Neural progenitor cell (in vitro differentiated cells): ENCODE results near the gene ZNF746. TPM values are rescaled to one million over a fixed set of nuclear protein-coding genes. Genes with fewer than 3 reads are reported as not detected.

Source experiments
- DNase-seq: peaks from one replicate; pipeline ENCODE4 v3.0.0-alpha.2; 2016; ENCODE audit warnings: low spot score
- H2AFZ ChIP-seq: fragments of 200-600 bp; sonication (generic); replicated peaks from 2 replicates; pipeline ENCODE4 v1.6.1; 2016; ENCODE audit warnings: antibody characterized with exemption
- H3F3A ChIP-seq: fragments of 200-600 bp; sonication (generic); 2 replicates; pipeline ENCODE4 v1.6.1; 2016; ENCODE audit warnings: antibody characterized with exemption, low read depth
- H3K27ac ChIP-seq: fragments of 200-600 bp; sonication (generic); 2 replicates; pipeline ENCODE4 v1.5.1; 2016; ENCODE audit warnings: mild to moderate bottlenecking
- H3K27me3 ChIP-seq: fragments of 200-600 bp; sonication (generic); 2 replicates; pipeline ENCODE4 v1.6.1; 2016; ENCODE audit warnings: mild to moderate bottlenecking, moderate library complexity
- H3K36me3 ChIP-seq: fragments of 200-600 bp; sonication (generic); 2 replicates; pipeline ENCODE4 v1.5.1; 2016
- H3K4me1 ChIP-seq: fragments of 200-600 bp; sonication (generic); 2 replicates; pipeline ENCODE4 v1.6.1; 2016; ENCODE audit warnings: mixed run types
- H3K4me2 ChIP-seq: fragments of 200-600 bp; sonication (generic); 2 replicates; pipeline ENCODE4 v1.6.1; 2016
- H3K4me3 ChIP-seq: fragments of 200-600 bp; sonication (generic); 2 replicates; pipeline ENCODE4 v1.5.1; 2016
- H3K79me2 ChIP-seq: fragments of 200-600 bp; sonication (generic); 2 replicates; pipeline ENCODE4 v1.6.1; 2016; ENCODE audit warnings: low read depth
- H3K9ac ChIP-seq: fragments of 200-600 bp; sonication (generic); 2 replicates; pipeline ENCODE4 v1.6.1; 2016
- H3K9me3 ChIP-seq: fragments of 200-600 bp; sonication (generic); 2 replicates; pipeline ENCODE4 v1.5.1; 2016; ENCODE audit warnings: low read depth
- H4K20me1 ChIP-seq: fragments of 200-600 bp; sonication (generic); 2 replicates; pipeline ENCODE4 v1.6.1; 2016; ENCODE audit warnings: low read depth
- H3K27ac Mint-ChIP-seq: 3 replicates; pipeline ENCODE4 v1.8.0; 2021; ENCODE audit warnings: mixed read lengths
- H3K27me3 Mint-ChIP-seq: 2 replicates; pipeline ENCODE4 v1.8.0; 2022; ENCODE audit warnings: low read depth, mild to moderate bottlenecking, inconsistent platforms, moderate library complexity, mixed read lengths; ENCODE audit not compliant: insufficient read depth
- H3K36me3 Mint-ChIP-seq: 3 replicates; pipeline ENCODE4 v1.8.0; 2021; ENCODE audit warnings: mixed read lengths
- H3K4me1 Mint-ChIP-seq: 3 replicates; pipeline ENCODE4 v1.8.0; 2021; ENCODE audit warnings: mixed read lengths
- H3K4me3 Mint-ChIP-seq: 3 replicates; pipeline ENCODE4 v1.8.0; 2021; ENCODE audit warnings: mild to moderate bottlenecking, moderate library complexity, mixed read lengths
- H3K9me3 Mint-ChIP-seq: 3 replicates; pipeline ENCODE4 v1.8.0; 2020; ENCODE audit warnings: mixed read lengths
- EZH2 ChIP-seq: fragments of 200-600 bp; sonication (generic); IDR thresholded peaks from 2 replicates; pipeline ENCODE4 v1.6.1; 2017; ENCODE audit warnings: antibody characterized with exemption, mild to moderate bottlenecking, moderate library complexity
- EZH2phosphoT487 ChIP-seq: fragments of 200-600 bp; sonication (generic); IDR thresholded peaks from 2 replicates; pipeline ENCODE4 v1.6.1; 2017; ENCODE audit warnings: antibody characterized with exemption
- total RNA-seq: library from RNA; depleted of rRNA; stranded (reverse); fragments of >200 nt; gene quantifications from 2 replicates; pipeline ENCODE4 v1.2.3, GENCODE V29; 2015; ENCODE audit warnings: low replicate concordance
- TF ChIP-seq, protein P1 (sequence below): fragments of 200-600 bp; sonication (generic); IDR thresholded peaks from 2 replicates; pipeline ENCODE4 v1.5.1; 2017; ENCODE audit warnings: antibody characterized with exemption, mild to moderate bottlenecking

Gene ZNF746
- total RNA-seq, 1 donor from 2014 or later: 11.0 TPM

DNA sequence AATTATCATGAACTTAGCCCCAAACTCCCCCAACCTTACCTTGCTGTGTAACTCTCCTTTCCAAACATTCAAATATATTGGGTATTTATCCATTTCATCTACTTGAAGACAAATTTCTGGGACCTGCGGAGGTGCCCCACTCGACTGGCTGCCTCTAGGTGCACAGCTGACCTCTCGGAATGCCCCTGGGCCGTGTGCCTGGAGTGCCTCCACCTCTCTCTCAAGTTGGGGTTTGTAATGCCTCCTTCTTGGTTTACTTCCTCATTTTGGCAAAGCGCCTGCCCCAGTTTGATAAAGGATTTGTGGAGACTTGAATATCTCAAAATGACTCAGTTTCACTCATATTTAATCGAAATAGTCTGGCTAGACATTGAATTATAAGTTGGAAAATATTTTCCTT is 53.3 kb downstream of the ZNF746 start:
- no peak overlapping the region for H3K4me3 Mint-ChIP-seq
- Histone ChIP-seq H3K4me3 (no peak overlapping the region), H3K9ac (no peak overlapping the region), H2AFZ (no peak overlapping the region), H3K9me3 (no peaks in the 10 kb centered on the region), H3K4me2 (no peak overlapping the region), H3K27me3 (no peaks in the 10 kb centered on the region), H3F3A (no peaks in the 10 kb centered on the region), H3K36me3 (no peaks in the 10 kb centered on the region), H4K20me1 (no peaks in the 10 kb centered on the region), H3K79me2 (no peaks in the 10 kb centered on the region), H3K4me1 (no peaks in the 10 kb centered on the region), H3K27ac (no peak overlapping the region)
- TF ChIP-seq EZH2 (no peak), EZH2phosphoT487 (no peak)
- TF ChIP-seq, protein P1, sequence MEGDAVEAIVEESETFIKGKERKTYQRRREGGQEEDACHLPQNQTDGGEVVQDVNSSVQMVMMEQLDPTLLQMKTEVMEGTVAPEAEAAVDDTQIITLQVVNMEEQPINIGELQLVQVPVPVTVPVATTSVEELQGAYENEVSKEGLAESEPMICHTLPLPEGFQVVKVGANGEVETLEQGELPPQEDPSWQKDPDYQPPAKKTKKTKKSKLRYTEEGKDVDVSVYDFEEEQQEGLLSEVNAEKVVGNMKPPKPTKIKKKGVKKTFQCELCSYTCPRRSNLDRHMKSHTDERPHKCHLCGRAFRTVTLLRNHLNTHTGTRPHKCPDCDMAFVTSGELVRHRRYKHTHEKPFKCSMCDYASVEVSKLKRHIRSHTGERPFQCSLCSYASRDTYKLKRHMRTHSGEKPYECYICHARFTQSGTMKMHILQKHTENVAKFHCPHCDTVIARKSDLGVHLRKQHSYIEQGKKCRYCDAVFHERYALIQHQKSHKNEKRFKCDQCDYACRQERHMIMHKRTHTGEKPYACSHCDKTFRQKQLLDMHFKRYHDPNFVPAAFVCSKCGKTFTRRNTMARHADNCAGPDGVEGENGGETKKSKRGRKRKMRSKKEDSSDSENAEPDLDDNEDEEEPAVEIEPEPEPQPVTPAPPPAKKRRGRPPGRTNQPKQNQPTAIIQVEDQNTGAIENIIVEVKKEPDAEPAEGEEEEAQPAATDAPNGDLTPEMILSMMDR: no peak
- no peak overlapping the region for H3K27ac Mint-ChIP-seq
- no peaks in the 10 kb centered on the region for H3K9me3 Mint-ChIP-seq
- H3K4me1 Mint-ChIP-seq: no peaks in the 10 kb centered on the region
- peaks cover 27% of the 10 kb centered on the region for H3K36me3 Mint-ChIP-seq
- DNase-seq: no peak
- no peaks in the 10 kb centered on the region for H3K27me3 Mint-ChIP-seq

DNA sequence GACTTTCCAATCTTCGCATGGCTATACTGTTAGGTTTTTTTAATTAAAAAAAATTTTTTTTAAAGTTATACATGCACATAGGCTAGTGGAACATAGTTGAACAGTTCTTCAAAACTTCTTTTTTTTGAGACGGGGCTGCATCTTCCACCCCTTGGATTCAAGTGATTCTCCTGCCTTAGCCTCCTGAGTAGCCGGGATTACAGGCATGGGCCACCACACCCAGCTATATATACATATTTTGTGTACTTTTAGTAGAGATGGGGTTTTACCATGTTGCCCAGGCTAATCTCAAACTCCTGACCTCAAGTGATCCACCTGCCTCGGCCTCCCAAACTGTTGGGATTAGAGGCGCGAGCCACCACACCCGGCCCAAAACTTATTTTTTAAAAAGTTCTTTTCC is 54.1 kb downstream of the ZNF746 start:
- H2AFZ ChIP-seq: no peak overlapping the region
- no peaks in the 10 kb centered on the region for H3K4me1 Mint-ChIP-seq

DNA sequence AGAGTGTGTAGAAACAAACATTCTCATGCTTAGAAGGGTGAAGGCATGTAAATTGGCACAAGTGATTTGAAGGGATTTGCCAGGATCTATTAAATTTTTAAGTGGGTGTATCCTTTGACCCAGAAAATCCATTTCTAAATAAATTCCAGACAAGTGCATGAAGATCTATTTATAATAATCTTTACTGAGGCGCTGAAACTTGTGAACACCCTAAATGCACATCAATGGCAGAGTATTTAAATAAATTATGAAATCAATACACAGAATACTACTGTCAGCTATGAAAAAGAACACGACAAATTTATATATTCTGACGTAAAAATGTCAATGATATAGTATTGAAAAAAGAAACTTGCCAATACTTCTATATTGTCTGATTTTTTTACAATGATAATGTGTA is 54.7 kb downstream of the ZNF746 start:
- Histone ChIP-seq H3F3A (no peaks in the 10 kb centered on the region), H3K9me3 (no peaks in the 10 kb centered on the region), H3K27ac (no peak overlapping the region), H3K4me2 (no peak overlapping the region), H4K20me1 (no peaks in the 10 kb centered on the region), H3K27me3 (no peaks in the 10 kb centered on the region), H3K79me2 (no peaks in the 10 kb centered on the region), H2AFZ (no peak overlapping the region), H3K4me3 (no peak overlapping the region), H3K4me1 (no peaks in the 10 kb centered on the region), H3K36me3 (no peaks in the 10 kb centered on the region), H3K9ac (no peak overlapping the region)
- no peak overlapping the region for H3K4me3 Mint-ChIP-seq
- no peak for TF ChIP-seq EZH2
- TF ChIP-seq, protein P1: no peak
- no peak for TF ChIP-seq EZH2phosphoT487
- no peaks in the 10 kb centered on the region for H3K27me3 Mint-ChIP-seq
- H3K36me3 Mint-ChIP-seq: peaks cover 31% of the 10 kb centered on the region
- no peak for DNase-seq
- H3K4me1 Mint-ChIP-seq: no peaks in the 10 kb centered on the region
- no peak overlapping the region for H3K27ac Mint-ChIP-seq
- H3K9me3 Mint-ChIP-seq: no peaks in the 10 kb centered on the region

More for the DNA sequence above, 54.1 kb downstream of the ZNF746 start:
- no peak overlapping the region for H3K27ac ChIP-seq
- no peaks in the 10 kb centered on the region for H3K4me1 ChIP-seq
- H3F3A ChIP-seq: no peaks in the 10 kb centered on the region
- H3K4me3 ChIP-seq: no peak overlapping the region
- H3K9ac ChIP-seq: no peak overlapping the region
- H3K4me2 ChIP-seq: no peak overlapping the region
- H3K36me3 ChIP-seq: no peaks in the 10 kb centered on the region
- no peaks in the 10 kb centered on the region for H3K27me3 ChIP-seq
- no peak for DNase-seq
- no peaks in the 10 kb centered on the region for H3K9me3 ChIP-seq
- no peak for TF ChIP-seq EZH2phosphoT487
- TF ChIP-seq, protein P1: no peak
- no peak for TF ChIP-seq EZH2
- no peak overlapping the region for H3K27ac Mint-ChIP-seq
- peaks cover 29% of the 10 kb centered on the region for H3K36me3 Mint-ChIP-seq
- no peaks in the 10 kb centered on the region for H3K9me3 Mint-ChIP-seq
- no peaks in the 10 kb centered on the region for H3K79me2 ChIP-seq
- H4K20me1 ChIP-seq: no peaks in the 10 kb centered on the region
- H3K27me3 Mint-ChIP-seq: no peaks in the 10 kb centered on the region
- H3K4me3 Mint-ChIP-seq: no peak overlapping the region
